Stimulated activated naive CD4-positive, alpha-beta T cell treated with Interleukin-2 at 50 U/mL for 16 hours (primary cell): ENCODE data around the gene CD300E.
"Not testable (repeated sequence)": the region's sequence is repeated elsewhere in the genome, so short reads cannot be mapped to it uniquely, and the experiment has no call there.

ENCODE experiments used
- DNase-seq: peaks from one replicate; lab custom pipeline; 2025; lab: John Stamatoyannopoulos, UW

CD300E gene

GRCh38 chr17:74623693-74624093 lies at the start of gene CD300E:
Gene CD300E (minus strand): TSS chr17:74623738. CDS start chr17:74623621, 117 bp downstream.
- DNase-seq: no peak

- DNase-seq: peak; percentile 61
Measured at GRCh38 chr17:74671031-74671771, 47.7 kb upstream of the CD300E start.

GRCh38 chr17:74670329-74670728 lies 46.8 kb upstream of the CD300E start:
- no peak for DNase-seq

GRCh38 chr17:74663561-74663960 lies 40.0 kb upstream of the CD300E start:
- no peak for DNase-seq

GRCh38 chr17:74659889-74660288 lies 36.4 kb upstream of the CD300E start:
- no peak for DNase-seq

GRCh38 chr17:74658620-74659019 lies 35.1 kb upstream of the CD300E start:
- no peak for DNase-seq

GRCh38 chr17:74654742-74655141 lies 31.2 kb upstream of the CD300E start:
- no peak for DNase-seq

GRCh38 chr17:74652020-74652419 lies 28.5 kb upstream of the CD300E start:
- no peak for DNase-seq

GRCh38 chr17:74649909-74650308 lies 26.4 kb upstream of the CD300E start:
- no peak for DNase-seq

GRCh38 chr17:74647871-74648672 lies 24.5 kb upstream of the CD300E start:
- no peak for DNase-seq

- DNase-seq: no peak
Measured at GRCh38 chr17:74646231-74646630, 22.7 kb upstream of the CD300E start.

GRCh38 chr17:74645010-74645409 lies 21.5 kb upstream of the CD300E start:
- DNase-seq: no peak

- no peak for DNase-seq
Measured at GRCh38 chr17:74644419-74644818, 20.9 kb upstream of the CD300E start.

- DNase-seq: no peak
Measured at GRCh38 chr17:74643826-74644225, 20.3 kb upstream of the CD300E start.

- no peak for DNase-seq
Measured at GRCh38 chr17:74642995-74643394, 19.5 kb upstream of the CD300E start.

GRCh38 chr17:74642556-74642955 lies 19.0 kb upstream of the CD300E start:
- DNase-seq: no peak

GRCh38 chr17:74641958-74642298 lies 18.4 kb upstream of the CD300E start:
- no peak for DNase-seq

GRCh38 chr17:74641224-74641957 lies 17.9 kb upstream of the CD300E start:
- no peak for DNase-seq

GRCh38 chr17:74639704-74640151 lies 16.2 kb upstream of the CD300E start:
- DNase-seq: no peak

- DNase-seq: no peak
Measured at GRCh38 chr17:74637926-74638325, 14.4 kb upstream of the CD300E start.

- no peak for DNase-seq
Measured at GRCh38 chr17:74637265-74637664, 13.7 kb upstream of the CD300E start.

GRCh38 chr17:74636541-74637085 lies 13.1 kb upstream of the CD300E start:
- not testable (repeated sequence) for DNase-seq
